Panc1 (cell line): ENCODE measurements around the gene ROBO1.

Source experiments
- CTCF ChIP-seq: fragments of 450-650 bp; IDR thresholded peaks from 2 replicates; pipeline ENCODE4 v1.5.1; 2017; ENCODE audit warnings: mild to moderate bottlenecking
- POLR2AphosphoS5 ChIP-seq: IDR thresholded peaks from 2 replicates; pipeline ENCODE4 v1.6.1; 2012; ENCODE audit warnings: mild to moderate bottlenecking, low read depth, low read length, moderate library complexity
- REST ChIP-seq, 2 experiments: IDR thresholded peaks; 2 replicates each; pipeline ENCODE4 v1.6.1; 2011 to 2012; ENCODE audit warnings: low read depth in 2 of 2, control low read depth in 1 of 2, low read length in 1 of 2, mild to moderate bottlenecking in 1 of 2, moderate library complexity in 1 of 2; ENCODE audit not compliant: insufficient read depth in 1 of 2
- SIN3A ChIP-seq: IDR thresholded peaks from 2 replicates; pipeline ENCODE4 v1.6.1; 2012; ENCODE audit warnings: low read depth, mild to moderate bottlenecking, low read length, moderate library complexity, borderline replicate concordance; ENCODE audit not compliant: insufficient read depth

GRCh38 chr3:78632925-78633553 is 1134.8 kb downstream of the ROBO1 start:
- no peak for TF ChIP-seq SIN3A
- no peak for TF ChIP-seq POLR2AphosphoS5
- no peak for TF ChIP-seq CTCF
- no peak for TF ChIP-seq REST (IDR thresholded peaks at IDR 0.05; ENCODE audit: insufficient read depth in 1 of 2, low read depth in 2 of 2, low read length in 1 of 2)
